NB4 (cell line): ENCODE data around the gene TMEM94.

Experiments used
- DNase-seq: peaks from one replicate; pipeline ENCODE4 v3.0.0; 2010; ENCODE audit warnings: low read depth
- H3K4me3 ChIP-seq: one replicate; pipeline ENCODE4 v1.5.1; 2011; ENCODE audit warnings: mild to moderate bottlenecking, low read depth, low read length, moderate library complexity
- MYC ChIP-seq: IDR thresholded peaks from 2 replicates; pipeline ENCODE4 v1.6.1; 2011; ENCODE audit warnings: low read depth, low read length
- POLR2A ChIP-seq: IDR thresholded peaks from 2 replicates; pipeline ENCODE4 v1.6.1; 2011; ENCODE audit warnings: mild to moderate bottlenecking; ENCODE audit not compliant: insufficient read length; ENCODE audit errors: extremely low read depth
- TF ChIP-seq, protein P1 (sequence below): IDR thresholded peaks from one replicate; pipeline ENCODE4 v1.5.1; 2012; ENCODE audit warnings: low read depth, low read length
- TF ChIP-seq, protein P2 (sequence below): IDR thresholded peaks from 2 replicates; pipeline ENCODE4 v1.6.1; 2011; ENCODE audit warnings: low read depth, low read length

The TMEM94 gene

DNA sequence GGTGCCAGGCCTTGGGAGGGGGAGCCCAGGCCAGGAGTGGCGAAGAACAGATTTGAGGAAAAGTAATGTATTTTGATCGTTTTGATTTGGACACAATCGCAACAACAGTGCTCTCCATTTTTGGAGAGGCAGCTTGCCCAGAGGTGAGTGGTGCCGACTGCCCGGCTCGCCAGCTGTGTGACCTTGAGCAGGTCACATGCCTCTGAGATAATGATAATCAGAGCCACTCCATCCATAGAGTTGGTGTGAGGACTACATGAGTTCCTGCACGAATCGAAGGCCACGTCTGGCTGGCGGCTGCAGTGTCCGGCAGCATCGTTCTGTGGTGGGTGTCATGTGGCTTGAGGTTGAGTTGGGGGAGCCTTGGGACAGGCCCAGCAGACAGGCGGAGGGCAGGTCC lies 89.7 kb downstream of the TMEM94 start:
- no peak overlapping the region for H3K4me3 ChIP-seq
- TF ChIP-seq POLR2A: no peak
- TF ChIP-seq, protein P1, sequence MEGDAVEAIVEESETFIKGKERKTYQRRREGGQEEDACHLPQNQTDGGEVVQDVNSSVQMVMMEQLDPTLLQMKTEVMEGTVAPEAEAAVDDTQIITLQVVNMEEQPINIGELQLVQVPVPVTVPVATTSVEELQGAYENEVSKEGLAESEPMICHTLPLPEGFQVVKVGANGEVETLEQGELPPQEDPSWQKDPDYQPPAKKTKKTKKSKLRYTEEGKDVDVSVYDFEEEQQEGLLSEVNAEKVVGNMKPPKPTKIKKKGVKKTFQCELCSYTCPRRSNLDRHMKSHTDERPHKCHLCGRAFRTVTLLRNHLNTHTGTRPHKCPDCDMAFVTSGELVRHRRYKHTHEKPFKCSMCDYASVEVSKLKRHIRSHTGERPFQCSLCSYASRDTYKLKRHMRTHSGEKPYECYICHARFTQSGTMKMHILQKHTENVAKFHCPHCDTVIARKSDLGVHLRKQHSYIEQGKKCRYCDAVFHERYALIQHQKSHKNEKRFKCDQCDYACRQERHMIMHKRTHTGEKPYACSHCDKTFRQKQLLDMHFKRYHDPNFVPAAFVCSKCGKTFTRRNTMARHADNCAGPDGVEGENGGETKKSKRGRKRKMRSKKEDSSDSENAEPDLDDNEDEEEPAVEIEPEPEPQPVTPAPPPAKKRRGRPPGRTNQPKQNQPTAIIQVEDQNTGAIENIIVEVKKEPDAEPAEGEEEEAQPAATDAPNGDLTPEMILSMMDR: no peak
- TF ChIP-seq MYC: no peak
- DNase-seq: no peak

DNA sequence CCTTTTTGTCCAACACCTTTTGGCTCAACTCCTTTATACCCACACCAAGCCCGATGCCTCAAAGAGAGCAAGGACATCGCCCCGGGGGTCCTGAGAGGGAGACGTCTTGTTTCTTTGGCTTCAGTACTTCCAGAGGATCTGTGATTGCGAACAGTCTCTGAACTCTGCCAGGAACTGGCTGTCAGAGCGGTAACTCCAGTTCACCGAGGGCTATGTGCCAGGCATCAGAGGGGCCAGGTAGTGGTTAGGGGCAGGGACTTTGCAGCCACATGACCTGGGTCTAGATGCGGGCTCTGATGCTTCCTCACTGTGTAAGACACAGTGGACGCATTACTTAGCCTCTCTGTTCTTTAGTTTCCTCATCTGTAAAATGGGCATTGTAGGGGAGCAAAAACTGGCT lies 90.7 kb downstream of the TMEM94 start:
- DNase-seq: no peak
- H3K4me3 ChIP-seq: no peak overlapping the region
- TF ChIP-seq, protein P2, sequence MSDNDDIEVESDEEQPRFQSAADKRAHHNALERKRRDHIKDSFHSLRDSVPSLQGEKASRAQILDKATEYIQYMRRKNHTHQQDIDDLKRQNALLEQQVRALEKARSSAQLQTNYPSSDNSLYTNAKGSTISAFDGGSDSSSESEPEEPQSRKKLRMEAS: no peak
- TF ChIP-seq POLR2A (no peak), MYC (no peak)
- TF ChIP-seq, protein P1: no peak

DNA sequence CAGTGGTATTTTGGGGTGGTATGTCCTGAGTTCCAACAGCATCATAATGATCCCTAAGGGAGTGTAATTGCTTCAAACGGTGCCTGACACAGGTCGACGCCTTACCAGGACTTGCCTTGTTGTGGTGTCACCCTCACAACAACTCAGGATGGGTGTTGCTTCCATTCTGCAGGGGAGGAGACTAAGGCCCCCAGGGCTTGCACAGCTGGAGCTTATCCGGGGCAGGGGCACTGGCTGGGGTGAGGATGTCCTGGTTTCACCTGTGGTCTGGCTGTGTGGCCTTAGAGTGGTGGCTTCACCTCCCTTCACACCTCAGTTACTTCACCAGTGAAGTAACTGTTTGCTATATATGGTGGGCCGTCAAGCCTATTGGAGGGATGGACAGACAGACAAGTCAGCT lies 92.4 kb downstream of the TMEM94 start:
- no peak overlapping the region for H3K4me3 ChIP-seq
- no peak for DNase-seq
- TF ChIP-seq MYC: no peak
- TF ChIP-seq, protein P1: no peak
- no peak for TF ChIP-seq POLR2A
- TF ChIP-seq, protein P2: no peak
